Measurements from ENCODE around the gene GLB1L. TPM values are rescaled to one million over a fixed set of nuclear protein-coding genes. Genes with fewer than 3 reads are reported as not detected.

Gene GLB1L
- total RNA-seq, 1 donor from 2014 or later: 7.2 TPM

- Histone ChIP-seq H3K36me3 (no peaks in the 10 kb centered on the region), H3K4me3 (no peak overlapping the region), H3K9me3 (ENCODE audit: low read depth) (no peaks in the 10 kb centered on the region), H3K27ac (no peak overlapping the region), H3K4me1 (peaks cover 7% of the 10 kb centered on the region), H4K20me1 (ENCODE audit: low read depth) (no peaks in the 10 kb centered on the region), H3K79me2 (ENCODE audit: low read depth) (no peaks in the 10 kb centered on the region), H3K9ac (no peak overlapping the region), H3K4me2 (no peak overlapping the region), H3K27me3 (no peaks in the 10 kb centered on the region), H3F3A (ENCODE audit: low read depth) (peaks cover 22% of the 10 kb centered on the region), H2AFZ (replicated peaks) (no peak overlapping the region)
- Mint-ChIP-seq H3K9me3 (no peaks in the 10 kb centered on the region), H3K4me3 (peak overlapping the region; percentile 43), H3K27me3 (ENCODE audit: insufficient read depth, low read depth) (peaks cover 5% of the 10 kb centered on the region), H3K36me3 (peaks cover 12% of the 10 kb centered on the region), H3K27ac (peak overlapping the region; percentile 21), H3K4me1 (peaks cover 19% of the 10 kb centered on the region)
- DNase-seq (ENCODE audit: low spot score): no peak
- TF ChIP-seq EZH2 (IDR thresholded peaks at IDR 0.05): no peak
- no peak for TF ChIP-seq CTCF (IDR thresholded peaks at IDR 0.05)
- no peak for TF ChIP-seq EZH2phosphoT487 (IDR thresholded peaks at IDR 0.05)
Measured at GRCh38 chr2:219209236-219210195, 35.7 kb downstream of the GLB1L start.

- Mint-ChIP-seq H3K36me3 (peaks cover 5% of the 10 kb centered on the region), H3K4me1 (peaks cover 19% of the 10 kb centered on the region), H3K4me3 (peak overlapping the region; percentile 95), H3K27ac (no peak overlapping the region), H3K9me3 (peaks cover 4% of the 10 kb centered on the region), H3K27me3 (ENCODE audit: insufficient read depth, low read depth) (peaks cover 3% of the 10 kb centered on the region)
- peak overlapping the region; percentile 76 for H3K4me2 ChIP-seq
- H4K20me1 ChIP-seq (ENCODE audit: low read depth): no peaks in the 10 kb centered on the region
- H3K79me2 ChIP-seq (ENCODE audit: low read depth): no peaks in the 10 kb centered on the region
- H3K4me3 ChIP-seq: peak overlapping the region; percentile 66
- no peak overlapping the region for H2AFZ ChIP-seq (replicated peaks)
- no peaks in the 10 kb centered on the region for H3K9me3 ChIP-seq (ENCODE audit: low read depth)
- H3K27me3 ChIP-seq: no peaks in the 10 kb centered on the region
- no peak for DNase-seq (ENCODE audit: low spot score)
- no peak overlapping the region for H3K9ac ChIP-seq
- peaks cover 26% of the 10 kb centered on the region for H3F3A ChIP-seq (ENCODE audit: low read depth)
- H3K4me1 ChIP-seq: peaks cover 7% of the 10 kb centered on the region
- H3K36me3 ChIP-seq: no peaks in the 10 kb centered on the region
- no peak for TF ChIP-seq EZH2phosphoT487 (IDR thresholded peaks at IDR 0.05)
- no peak for TF ChIP-seq CTCF (IDR thresholded peaks at IDR 0.05)
- no peak for TF ChIP-seq EZH2 (IDR thresholded peaks at IDR 0.05)
- H3K27ac ChIP-seq: no peak overlapping the region
Measured at GRCh38 chr2:219207884-219208740, 37.1 kb downstream of the GLB1L start.

- Histone ChIP-seq H3K4me3 (peak overlapping the region; percentile 66), H3K79me2 (ENCODE audit: low read depth) (no peaks in the 10 kb centered on the region), H2AFZ (replicated peaks) (peak overlapping the region; percentile 20), H3K9ac (no peak overlapping the region), H3K4me2 (peak overlapping the region; percentile 76), H3K27me3 (no peaks in the 10 kb centered on the region), H3K4me1 (peaks cover 7% of the 10 kb centered on the region), H3F3A (ENCODE audit: low read depth) (peaks cover 26% of the 10 kb centered on the region), H4K20me1 (ENCODE audit: low read depth) (no peaks in the 10 kb centered on the region), H3K9me3 (ENCODE audit: low read depth) (no peaks in the 10 kb centered on the region), H3K36me3 (no peaks in the 10 kb centered on the region), H3K27ac (no peak overlapping the region)
- TF ChIP-seq EZH2phosphoT487 (IDR thresholded peaks at IDR 0.05): no peak
- no peak for TF ChIP-seq CTCF (IDR thresholded peaks at IDR 0.05)
- TF ChIP-seq EZH2 (IDR thresholded peaks at IDR 0.05): no peak
- H3K4me3 Mint-ChIP-seq: peak overlapping the region; percentile 95
- H3K4me1 Mint-ChIP-seq: peaks cover 19% of the 10 kb centered on the region
- H3K27me3 Mint-ChIP-seq (ENCODE audit: insufficient read depth, low read depth): peaks cover 5% of the 10 kb centered on the region
- peaks cover 4% of the 10 kb centered on the region for H3K36me3 Mint-ChIP-seq
- DNase-seq (ENCODE audit: low spot score): no peak
- H3K27ac Mint-ChIP-seq: no peak overlapping the region
- peaks cover 4% of the 10 kb centered on the region for H3K9me3 Mint-ChIP-seq
Measured at GRCh38 chr2:219207134-219207883, 37.9 kb downstream of the GLB1L start.
